ENCODE measurements around the gene TMEM52.

TMEM52 gene

DNA sequence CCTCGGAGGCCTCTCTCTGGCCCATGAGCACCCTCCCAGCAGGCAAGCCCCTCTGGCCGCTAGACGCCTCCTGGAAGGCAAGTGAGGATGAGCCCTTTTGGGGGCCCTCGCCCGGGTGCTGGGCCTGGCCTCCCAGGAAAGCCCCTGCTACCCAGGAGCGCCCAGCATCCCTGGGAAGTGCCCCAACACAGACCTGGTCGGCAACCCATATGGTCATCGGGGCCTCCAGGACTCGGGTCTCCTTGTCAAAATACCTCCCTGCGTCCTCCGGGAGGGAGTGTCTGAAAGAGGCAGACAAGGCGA, 21.0 kb upstream of the TMEM52 start:
- no peak overlapping the region for H3K4me3 ChIP-seq (ENCODE audit: low read length in 2 of 2)
- no CpG with 5 or more reads among the region's 12 CpGs for WGBS, 2 donors (ENCODE audit: extremely low coverage in 2 of 2, insufficient read length in 2 of 2, insufficient replicate concordance in 1 of 2)
- no peak overlapping the region for H3K27ac ChIP-seq (replicated peaks; ENCODE audit: low read length)

DNA sequence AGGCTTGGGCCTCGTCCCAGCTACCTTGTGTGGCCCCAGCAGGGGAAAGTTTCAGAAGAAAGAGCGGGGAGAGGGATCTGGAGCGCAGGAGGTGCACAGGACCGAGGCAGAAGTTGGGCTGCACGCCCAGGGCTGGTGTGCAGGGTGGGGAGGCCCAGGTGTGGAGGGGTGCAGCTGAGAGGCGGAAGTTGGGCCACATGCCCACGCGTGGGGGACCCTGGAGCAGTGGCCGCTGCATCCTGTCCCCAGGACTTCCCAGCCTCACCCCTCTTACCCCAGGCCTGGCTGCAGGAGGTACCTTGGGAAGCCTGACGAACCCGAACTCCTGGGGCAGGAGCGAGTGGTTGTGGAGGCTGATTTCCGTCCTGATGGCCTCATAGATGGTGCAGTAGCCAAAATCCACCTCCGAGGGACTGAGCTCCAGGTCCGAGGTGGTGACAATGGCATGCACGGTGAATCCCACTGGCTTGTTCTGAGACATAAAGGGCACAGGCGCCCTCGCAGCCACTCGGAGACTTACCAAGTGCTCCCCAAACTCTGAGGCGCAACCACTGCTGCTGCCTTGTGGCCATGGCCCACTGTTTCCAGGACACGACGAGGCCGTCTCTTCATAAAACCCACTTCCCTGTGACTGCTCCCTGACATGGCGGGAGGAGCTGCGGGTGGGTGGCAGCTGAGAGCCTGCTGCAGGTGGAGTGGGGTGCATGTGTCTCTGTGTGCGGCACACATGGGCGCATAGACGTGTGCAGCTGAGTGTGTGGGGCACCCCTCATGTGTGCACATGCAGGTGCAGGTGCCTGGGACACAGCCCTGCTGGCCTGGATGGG, 20.4 kb upstream of the TMEM52 start:
- DNase-seq (ENCODE audit: low spot score) = no peak
- H2BK15ac ChIP-seq (ENCODE audit: low read length) = peak overlapping the region; percentile 37
- peak overlapping the region; percentile 31 for H3K23ac ChIP-seq (ENCODE audit: low read depth, low read length, poor library complexity)
- peaks cover 7 to 8% of the 10 kb centered on the region in 2 donors for H3K4me1 ChIP-seq (ENCODE audit: control insufficient read depth in 2 of 2, insufficient read depth in 1 of 2, low read depth in 1 of 2, low read length in 2 of 2)
- H4K91ac ChIP-seq (ENCODE audit: low read depth, low read length, poor library complexity) = no peak overlapping the region
- H2BK12ac ChIP-seq (ENCODE audit: low read length) = peak overlapping the region; percentile 84
- peaks cover 0 to 3% of the 10 kb centered on the region in 2 donors for H3K9me3 ChIP-seq (replicated peaks in 1 of 2; ENCODE audit: control insufficient read depth in 2 of 2, insufficient read depth in 1 of 2, low read depth in 1 of 2, low read length in 2 of 2)
- no peaks in the 10 kb centered on the region for H3K36me3 ChIP-seq (replicated peaks in 1 of 2; ENCODE audit: control insufficient read depth in 2 of 2, insufficient read depth in 2 of 2, low read length in 2 of 2)
- H3K79me1 ChIP-seq (ENCODE audit: low read depth, low read length) = peaks cover 4% of the 10 kb centered on the region
- peak overlapping the region; percentile 57 for H3K18ac ChIP-seq (ENCODE audit: low read length)
- peak overlapping the region; percentile 89 for H3K14ac ChIP-seq (ENCODE audit: low read length)
- H3K27me3 ChIP-seq (ENCODE audit: control insufficient read depth in 3 of 3, insufficient read depth in 3 of 3, low read depth in 1 of 3, low read length in 3 of 3) = peaks cover 0 to 19% (median 0%) of the 10 kb centered on the region in 3 experiments
- no peak overlapping the region for H3K27ac ChIP-seq (replicated peaks; ENCODE audit: low read length)
- no peak overlapping the region for H3K4me3 ChIP-seq (ENCODE audit: low read length in 2 of 2)
- H2BK5ac ChIP-seq (ENCODE audit: low read length) = peak overlapping the region; percentile 68
- H3K4me2 ChIP-seq (ENCODE audit: insufficient read depth, low read length, poor library complexity, severe bottlenecking) = no peak overlapping the region
- WGBS, 2 donors (ENCODE audit: extremely low coverage in 2 of 2, insufficient read length in 2 of 2, insufficient replicate concordance in 1 of 2) = no CpG with 5 or more reads among the region's 28 CpGs
- H2BK120ac ChIP-seq (ENCODE audit: low read depth, low read length) = no peak overlapping the region
- peak overlapping the region; percentile 44 for H3K9ac ChIP-seq (ENCODE audit: low read depth, low read length, poor library complexity)
- peak overlapping the region; percentile 89 for H2AK5ac ChIP-seq (ENCODE audit: low read depth, low read length)
- no peak overlapping the region for H2AFZ ChIP-seq (ENCODE audit: low read length)
- H4K8ac ChIP-seq (ENCODE audit: low read depth, low read length) = no peak overlapping the region
- H3K4ac ChIP-seq (ENCODE audit: low read length) = no peak overlapping the region

More for the DNA sequence above, 21.0 kb upstream of the TMEM52 start:
- H3K14ac ChIP-seq (ENCODE audit: low read length) = no peak overlapping the region
- DNase-seq (ENCODE audit: low spot score) = no peak
- peaks cover 7 to 8% of the 10 kb centered on the region in 2 donors for H3K4me1 ChIP-seq (ENCODE audit: control insufficient read depth in 2 of 2, insufficient read depth in 1 of 2, low read depth in 1 of 2, low read length in 2 of 2)
- peak overlapping the region; percentile 44 for H3K9ac ChIP-seq (ENCODE audit: low read depth, low read length, poor library complexity)
- H3K36me3 ChIP-seq (replicated peaks in 1 of 2; ENCODE audit: control insufficient read depth in 2 of 2, insufficient read depth in 2 of 2, low read length in 2 of 2) = no peaks in the 10 kb centered on the region
- peaks cover 0 to 19% (median 0%) of the 10 kb centered on the region in 3 experiments for H3K27me3 ChIP-seq (ENCODE audit: control insufficient read depth in 3 of 3, insufficient read depth in 3 of 3, low read depth in 1 of 3, low read length in 3 of 3)
- H2BK120ac ChIP-seq (ENCODE audit: low read depth, low read length) = no peak overlapping the region
- H2BK5ac ChIP-seq (ENCODE audit: low read length) = no peak overlapping the region
- peaks cover 0 to 2% of the 10 kb centered on the region in 2 donors for H3K9me3 ChIP-seq (replicated peaks in 1 of 2; ENCODE audit: control insufficient read depth in 2 of 2, insufficient read depth in 1 of 2, low read depth in 1 of 2, low read length in 2 of 2)
- H2AFZ ChIP-seq (ENCODE audit: low read length) = no peak overlapping the region
- no peak overlapping the region for H2AK5ac ChIP-seq (ENCODE audit: low read depth, low read length)
- H3K79me1 ChIP-seq (ENCODE audit: low read depth, low read length) = peaks cover 4% of the 10 kb centered on the region
- H3K4ac ChIP-seq (ENCODE audit: low read length) = no peak overlapping the region
- H3K4me2 ChIP-seq (ENCODE audit: insufficient read depth, low read length, poor library complexity, severe bottlenecking) = no peak overlapping the region
- no peak overlapping the region for H3K18ac ChIP-seq (ENCODE audit: low read length)
- H2BK12ac ChIP-seq (ENCODE audit: low read length) = no peak overlapping the region
- no peak overlapping the region for H2BK15ac ChIP-seq (ENCODE audit: low read length)
- no peak overlapping the region for H4K8ac ChIP-seq (ENCODE audit: low read depth, low read length)
- no peak overlapping the region for H4K91ac ChIP-seq (ENCODE audit: low read depth, low read length, poor library complexity)
- H3K23ac ChIP-seq (ENCODE audit: low read depth, low read length, poor library complexity) = no peak overlapping the region

DNA sequence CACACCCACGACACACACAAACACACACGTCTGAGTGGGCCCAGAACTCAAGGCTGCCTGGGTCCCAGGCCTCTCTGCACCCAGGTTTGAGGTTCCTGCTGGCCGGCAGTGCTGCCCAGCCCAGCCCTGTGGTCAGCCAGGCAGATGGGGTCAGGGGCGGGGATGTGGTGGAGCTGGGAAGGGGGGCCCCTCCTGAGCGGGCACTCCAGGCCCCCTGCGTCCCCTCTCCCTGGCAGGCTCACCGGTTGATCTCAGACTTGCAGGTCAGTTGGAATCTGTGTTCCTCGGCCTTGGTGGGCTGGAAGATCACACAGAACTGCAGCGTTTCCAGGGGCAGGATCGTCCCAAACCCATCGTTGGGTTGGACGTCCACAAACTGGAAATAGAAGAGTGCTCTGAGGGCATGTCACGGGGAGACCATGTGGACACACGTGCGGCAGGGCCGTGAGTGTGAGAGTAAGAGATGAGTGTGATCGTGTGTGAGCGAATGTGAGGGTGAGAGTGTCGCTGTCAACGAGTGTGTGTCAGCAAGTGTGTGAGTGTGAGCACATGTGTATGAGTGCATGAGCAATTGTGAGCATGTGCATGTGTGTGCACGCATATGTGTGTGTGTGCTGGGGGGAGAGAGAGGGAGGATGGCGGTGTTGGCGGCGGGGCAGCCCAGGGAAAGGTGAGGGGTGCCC, 19.7 kb upstream of the TMEM52 start:
- no peak overlapping the region for H4K8ac ChIP-seq (ENCODE audit: low read depth, low read length)
- no peak overlapping the region for H3K4me2 ChIP-seq (ENCODE audit: insufficient read depth, low read length, poor library complexity, severe bottlenecking)
- DNase-seq (ENCODE audit: low spot score) = no peak

DNA sequence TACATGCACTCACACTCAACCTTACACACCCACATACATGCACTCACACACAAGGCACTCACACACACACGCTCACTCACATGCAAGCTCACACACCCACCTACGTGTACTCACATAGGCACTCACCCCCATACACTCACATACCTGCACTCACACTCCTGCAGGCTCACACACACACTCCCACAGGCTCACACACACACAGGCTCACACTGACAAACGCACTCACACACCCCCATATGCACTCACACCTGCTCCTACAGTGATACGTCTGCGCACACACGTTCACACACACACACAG, 19.1 kb upstream of the TMEM52 start:
- Histone ChIP-seq H3K4me1 (ENCODE audit: control insufficient read depth in 2 of 2, insufficient read depth in 1 of 2, low read depth in 1 of 2, low read length in 2 of 2) (peaks cover 0 to 1% of the 10 kb centered on the region in 2 donors), H2BK120ac (ENCODE audit: low read depth, low read length) (no peak overlapping the region), H2BK5ac (ENCODE audit: low read length) (no peak overlapping the region), H2AK5ac (ENCODE audit: low read depth, low read length) (peak overlapping the region; percentile 75), H3K4me3 (ENCODE audit: low read length in 2 of 2) (peak overlapping the region in 1 of 2 donors; percentile 45), H3K23ac (ENCODE audit: low read depth, low read length, poor library complexity) (peak overlapping the region; percentile 89), H3K18ac (ENCODE audit: low read length) (peak overlapping the region; percentile 57), H3K14ac (ENCODE audit: low read length) (peak overlapping the region; percentile 71), H2AFZ (ENCODE audit: low read length) (no peak overlapping the region), H4K8ac (ENCODE audit: low read depth, low read length) (no peak overlapping the region), H3K36me3 (replicated peaks in 1 of 2; ENCODE audit: control insufficient read depth in 2 of 2, insufficient read depth in 2 of 2, low read length in 2 of 2) (peaks cover 0 to 2% of the 10 kb centered on the region in 2 donors), H3K79me1 (ENCODE audit: low read depth, low read length) (peaks cover 6% of the 10 kb centered on the region), H3K27me3 (ENCODE audit: control insufficient read depth in 3 of 3, insufficient read depth in 3 of 3, low read depth in 1 of 3, low read length in 3 of 3) (peaks cover 0 to 19% (median 0%) of the 10 kb centered on the region in 3 experiments), H3K4me2 (ENCODE audit: insufficient read depth, low read length, poor library complexity, severe bottlenecking) (no peak overlapping the region), H4K91ac (ENCODE audit: low read depth, low read length, poor library complexity) (peak overlapping the region; percentile 72), H3K9me3 (replicated peaks in 1 of 2; ENCODE audit: control insufficient read depth in 2 of 2, insufficient read depth in 1 of 2, low read depth in 1 of 2, low read length in 2 of 2) (peaks cover 0 to 8% of the 10 kb centered on the region in 2 donors), H2BK15ac (ENCODE audit: low read length) (peak overlapping the region; percentile 81), H3K27ac (replicated peaks; ENCODE audit: low read length) (no peak overlapping the region), H2BK12ac (ENCODE audit: low read length) (peak overlapping the region; percentile 41), H3K4ac (ENCODE audit: low read length) (peak overlapping the region; percentile 76), H3K9ac (ENCODE audit: low read depth, low read length, poor library complexity) (peak overlapping the region; percentile 4)
- no peak for DNase-seq (ENCODE audit: low spot score)
- no CpG with 5 or more reads among the region's 6 CpGs for WGBS, 2 donors (ENCODE audit: extremely low coverage in 2 of 2, insufficient read length in 2 of 2, insufficient replicate concordance in 1 of 2)

More for the DNA sequence above, 19.7 kb upstream of the TMEM52 start:
- 100% methylated on average over 5 of the region's 24 CpGs; no CpG with 5 or more reads in 1 of the 2 donors for WGBS, 2 donors (ENCODE audit: extremely low coverage in 2 of 2, insufficient read length in 2 of 2, insufficient replicate concordance in 1 of 2)
- Histone ChIP-seq H3K14ac (ENCODE audit: low read length) (peak overlapping the region; percentile 89), H3K27me3 (ENCODE audit: control insufficient read depth in 3 of 3, insufficient read depth in 3 of 3, low read depth in 1 of 3, low read length in 3 of 3) (peaks cover 0 to 19% (median 0%) of the 10 kb centered on the region in 3 experiments), H2BK15ac (ENCODE audit: low read length) (peak overlapping the region; percentile 81), H3K9me3 (replicated peaks in 1 of 2; ENCODE audit: control insufficient read depth in 2 of 2, insufficient read depth in 1 of 2, low read depth in 1 of 2, low read length in 2 of 2) (peaks cover 0 to 8% of the 10 kb centered on the region in 2 donors), H3K36me3 (replicated peaks in 1 of 2; ENCODE audit: control insufficient read depth in 2 of 2, insufficient read depth in 2 of 2, low read length in 2 of 2) (peaks cover 0 to 2% of the 10 kb centered on the region in 2 donors), H3K23ac (ENCODE audit: low read depth, low read length, poor library complexity) (peak overlapping the region; percentile 89), H3K79me1 (ENCODE audit: low read depth, low read length) (peaks cover 6% of the 10 kb centered on the region), H3K4me1 (ENCODE audit: control insufficient read depth in 2 of 2, insufficient read depth in 1 of 2, low read depth in 1 of 2, low read length in 2 of 2) (peaks cover 3 to 5% of the 10 kb centered on the region in 2 donors), H2BK120ac (ENCODE audit: low read depth, low read length) (no peak overlapping the region), H2AK5ac (ENCODE audit: low read depth, low read length) (peak overlapping the region; percentile 75), H3K9ac (ENCODE audit: low read depth, low read length, poor library complexity) (peak overlapping the region; percentile 4), H3K27ac (replicated peaks; ENCODE audit: low read length) (no peak overlapping the region), H2BK12ac (ENCODE audit: low read length) (peak overlapping the region; percentile 84), H3K4ac (ENCODE audit: low read length) (peak overlapping the region; percentile 76), H3K18ac (ENCODE audit: low read length) (peak overlapping the region; percentile 57), H2AFZ (ENCODE audit: low read length) (no peak overlapping the region), H2BK5ac (ENCODE audit: low read length) (peak overlapping the region; percentile 68), H4K91ac (ENCODE audit: low read depth, low read length, poor library complexity) (peak overlapping the region; percentile 72), H3K4me3 (ENCODE audit: low read length in 2 of 2) (peak overlapping the region in 1 of 2 donors; percentile 11)

Measured in neuronal stem cell (in vitro differentiated cells).